NCI-H1092 treated with DMSO at 0.1 percent for 48 hours (cell line): ENCODE results near the gene CERS3.
"Not testable (repeated sequence)": the region's sequence is repeated elsewhere in the genome, so short reads cannot be mapped to it uniquely, and the experiment has no call there.

Experiments
- DNase-seq: peaks from one replicate; lab custom pipeline; 2025; lab: John Stamatoyannopoulos, UW

CERS3 gene

GRCh38 chr15:100464888-100465287 is 63.9 kb downstream of the CERS3 start:
- DNase-seq: no peak

DNA sequence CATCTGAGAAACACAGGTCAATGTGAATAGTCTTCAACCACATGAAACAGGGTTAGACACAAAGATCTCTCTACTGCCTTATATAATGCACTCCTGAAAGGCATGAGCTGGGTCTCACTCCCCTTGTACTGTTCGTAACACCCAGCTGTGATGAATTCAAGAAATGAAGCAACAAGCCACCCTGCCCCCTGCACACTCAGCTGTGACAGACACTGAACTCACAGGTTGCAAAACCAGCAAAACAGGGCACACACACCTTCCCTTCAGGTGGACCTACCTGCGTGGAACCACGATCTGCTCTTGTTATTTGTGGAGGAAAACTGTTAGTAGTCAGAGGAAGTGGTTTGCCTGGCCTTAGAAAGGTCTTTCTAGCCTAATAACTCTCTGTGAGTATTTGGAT is 64.5 kb downstream of the CERS3 start:
- DNase-seq: no peak

DNA sequence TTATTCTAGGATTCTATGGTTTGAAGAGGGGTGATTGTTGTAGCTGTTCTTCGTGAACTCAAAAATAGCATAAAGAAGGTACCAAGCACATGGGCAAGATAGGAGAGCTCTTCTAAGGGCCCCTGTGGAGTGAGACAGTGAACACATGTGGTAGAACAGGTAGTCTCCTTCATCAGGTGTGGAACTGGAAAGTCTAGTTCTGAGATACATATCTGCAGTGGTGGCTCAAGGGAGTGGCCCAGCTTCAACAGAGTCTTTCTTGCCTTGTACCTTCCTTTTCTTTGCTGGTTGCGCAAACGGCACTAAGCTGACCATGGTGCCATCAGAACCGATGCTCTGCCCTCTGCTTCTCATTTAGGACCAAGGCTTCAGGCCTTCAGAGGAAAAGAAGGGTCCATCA is 65.2 kb downstream of the CERS3 start:
- no peak for DNase-seq

GRCh38 chr15:100461049-100461448 is 67.7 kb downstream of the CERS3 start:
- DNase-seq: no peak

DNA sequence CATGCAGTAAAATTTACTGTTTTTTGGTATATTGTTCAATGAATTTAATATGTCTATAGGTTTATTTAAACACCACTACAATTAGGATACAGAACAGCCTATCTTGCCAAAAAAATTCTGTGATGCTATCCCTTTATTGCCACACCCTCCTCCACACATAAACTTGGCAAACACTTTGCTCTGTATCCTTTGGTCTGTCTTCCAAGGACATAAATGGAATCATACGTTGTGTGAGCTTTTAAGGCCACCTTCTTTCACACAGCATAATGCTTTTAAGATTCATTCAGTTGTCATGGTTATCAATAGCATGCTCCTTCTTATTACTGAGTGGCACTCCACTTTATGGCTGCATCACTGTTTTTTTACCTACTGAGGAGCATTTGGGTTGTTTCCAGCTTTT is 71.5 kb downstream of the CERS3 start:
- DNase-seq: no peak

DNA sequence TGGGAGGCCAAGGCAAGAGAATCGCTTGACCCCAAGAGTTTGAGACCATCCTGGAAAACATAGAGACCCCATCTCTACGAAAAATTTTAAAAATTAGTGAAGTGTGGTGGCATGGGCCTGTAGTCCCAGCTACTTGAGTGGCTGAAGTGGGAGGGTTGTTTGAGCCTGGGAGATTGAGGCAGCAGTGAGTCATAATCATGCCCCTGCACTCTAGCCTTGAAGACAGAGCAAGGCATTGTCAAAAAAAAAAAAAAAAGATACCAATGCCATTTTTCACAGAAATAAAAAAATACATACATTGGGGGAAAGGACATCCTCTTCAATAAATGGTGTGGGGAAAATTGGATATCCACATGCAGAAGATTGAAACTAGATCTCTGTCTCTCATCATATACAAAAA is 74.6 kb downstream of the CERS3 start:
- DNase-seq: no peak

DNA sequence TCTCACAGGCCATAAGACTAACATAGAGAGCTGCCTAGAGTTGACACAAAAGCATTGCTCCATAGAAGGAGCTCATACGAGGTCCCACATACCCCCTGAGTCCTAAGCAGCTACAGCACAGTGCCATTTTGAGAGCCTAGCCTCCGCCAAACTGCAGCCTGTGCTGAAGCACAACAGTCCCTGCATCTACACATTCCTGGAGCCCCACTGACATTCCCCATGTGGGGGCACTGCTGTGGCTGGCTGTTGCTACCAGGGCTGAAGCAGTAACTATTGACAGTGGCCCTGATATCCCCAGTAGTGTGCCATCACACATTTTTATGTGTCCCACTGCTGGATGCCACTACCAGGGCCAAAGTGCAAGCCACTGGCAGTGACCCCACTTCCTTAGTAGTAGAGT is 80.3 kb downstream of the CERS3 start:
- no peak for DNase-seq

GRCh38 chr15:100441063-100441462 is 87.7 kb downstream of the CERS3 start:
- DNase-seq: not testable (repeated sequence)

DNA sequence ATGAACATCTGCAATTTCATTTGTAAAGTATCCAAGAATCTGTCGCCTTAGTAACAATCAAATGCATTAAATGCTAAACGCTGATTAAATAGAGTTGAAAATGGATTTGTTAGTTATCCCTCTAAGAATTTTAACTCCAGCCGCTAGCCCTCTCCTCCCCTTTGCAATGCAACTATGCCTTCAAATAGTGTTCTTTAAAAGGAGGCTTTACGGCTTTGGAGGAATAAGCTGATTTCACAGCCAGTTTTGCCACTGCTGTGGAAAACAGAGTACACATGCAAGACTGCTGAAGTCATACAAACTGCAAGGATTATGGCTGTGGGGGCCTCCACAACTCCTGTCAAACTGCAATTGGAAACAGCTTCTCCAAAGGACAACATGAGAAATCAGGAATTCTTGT is 89.2 kb downstream of the CERS3 start:
- DNase-seq: no peak

DNA sequence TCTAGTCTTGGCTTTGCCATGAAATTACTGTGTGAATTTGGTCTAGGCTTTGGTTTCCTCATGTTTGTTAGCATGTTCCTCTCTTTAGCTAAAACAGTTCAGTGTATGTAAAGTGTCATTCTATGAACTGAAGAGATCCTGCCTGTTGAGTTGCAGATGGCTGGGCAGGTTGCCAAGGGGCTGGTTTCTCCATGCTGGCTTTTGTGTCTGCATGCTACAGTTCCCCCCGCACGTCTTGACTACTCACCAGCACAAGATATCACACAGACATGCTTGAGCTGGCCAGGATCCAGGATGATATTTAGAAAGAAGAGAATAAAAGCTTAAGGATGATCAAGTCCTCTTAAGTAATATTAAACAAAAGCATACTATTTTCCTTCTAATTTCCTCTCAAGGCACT is 90.2 kb downstream of the CERS3 start:
- DNase-seq: peak; percentile 84

DNA sequence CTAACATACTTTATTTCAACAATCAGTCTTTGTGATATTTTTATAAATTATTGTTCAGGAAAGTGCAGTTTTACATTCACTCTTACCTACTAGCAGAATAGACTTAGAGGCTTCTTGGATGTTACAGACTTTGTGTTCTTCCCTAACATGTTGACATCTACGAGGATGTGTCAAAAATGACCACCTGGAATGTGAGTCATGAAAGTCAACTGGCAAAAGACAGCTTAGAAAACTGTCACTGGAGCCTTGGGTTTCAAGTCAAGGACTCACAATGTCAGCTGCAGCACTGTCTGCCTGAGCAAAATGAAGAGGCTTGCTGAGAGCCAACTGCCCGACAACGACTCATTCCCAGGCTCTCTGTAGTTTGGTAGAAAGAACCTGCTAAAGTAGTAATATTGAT is 91.5 kb downstream of the CERS3 start:
- DNase-seq: no peak

DNA sequence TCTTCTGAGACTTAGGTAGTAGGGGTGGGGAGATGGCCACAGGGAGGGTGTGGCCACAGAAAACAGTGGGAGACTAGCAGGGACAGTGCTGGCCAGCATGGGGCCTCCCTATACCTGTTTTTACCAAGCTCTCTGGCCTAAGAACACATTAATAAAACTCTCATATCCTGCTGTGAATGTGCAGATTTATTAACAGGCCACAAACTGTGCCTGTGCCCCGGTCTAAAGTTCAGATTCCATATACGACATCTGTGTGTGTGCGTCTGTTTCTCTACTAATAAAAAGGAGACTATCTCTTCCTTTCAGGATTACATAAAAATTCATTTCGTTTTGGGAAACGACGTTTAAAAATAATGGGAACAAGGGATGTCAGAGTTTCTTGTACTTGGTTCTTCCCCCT is 94.2 kb downstream of the CERS3 start:
- DNase-seq: no peak

DNA sequence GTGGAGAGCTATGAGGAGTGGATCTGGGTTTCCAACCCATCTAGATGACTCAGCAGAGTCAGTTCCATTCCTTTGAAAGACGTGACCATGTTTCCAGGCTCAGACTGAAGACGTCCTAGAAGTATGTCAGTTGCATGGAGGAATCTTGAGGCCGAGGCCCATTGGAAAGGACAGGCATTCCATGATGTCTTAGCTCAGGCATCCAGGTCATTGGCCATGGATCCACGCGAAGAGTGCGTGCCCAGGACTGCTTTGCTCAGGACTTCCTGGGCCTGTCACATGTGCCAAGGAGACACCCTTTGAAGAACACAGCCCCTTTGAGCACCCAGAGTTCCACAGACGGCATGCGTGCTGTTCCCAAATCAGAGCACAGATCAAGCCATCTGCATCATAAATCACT is 94.7 kb downstream of the CERS3 start:
- DNase-seq: no peak

- no peak for DNase-seq
Measured at GRCh38 chr15:100433304-100433703, 95.4 kb downstream of the CERS3 start.

DNA sequence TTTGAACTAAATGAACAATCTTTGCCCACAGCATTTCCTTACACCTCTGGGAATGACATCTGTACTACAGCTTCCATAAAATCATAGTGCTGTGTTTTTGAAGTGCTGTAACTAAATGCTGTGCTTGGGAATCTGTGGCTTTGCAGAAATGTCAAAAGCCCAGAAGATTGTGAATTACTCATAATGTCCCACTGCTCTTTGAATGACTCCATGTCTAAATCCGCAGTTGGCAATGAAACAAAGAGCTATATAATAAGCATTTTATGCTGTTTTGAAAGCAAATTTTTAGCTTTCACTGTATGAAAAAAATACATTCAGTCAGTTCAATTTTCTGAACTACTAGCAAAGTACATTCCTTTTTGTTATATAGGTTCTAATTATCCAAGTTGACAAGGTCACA is 98.3 kb downstream of the CERS3 start:
- DNase-seq: no peak

GRCh38 chr15:100429116-100429728 is 99.5 kb downstream of the CERS3 start:
- DNase-seq: no peak

DNA sequence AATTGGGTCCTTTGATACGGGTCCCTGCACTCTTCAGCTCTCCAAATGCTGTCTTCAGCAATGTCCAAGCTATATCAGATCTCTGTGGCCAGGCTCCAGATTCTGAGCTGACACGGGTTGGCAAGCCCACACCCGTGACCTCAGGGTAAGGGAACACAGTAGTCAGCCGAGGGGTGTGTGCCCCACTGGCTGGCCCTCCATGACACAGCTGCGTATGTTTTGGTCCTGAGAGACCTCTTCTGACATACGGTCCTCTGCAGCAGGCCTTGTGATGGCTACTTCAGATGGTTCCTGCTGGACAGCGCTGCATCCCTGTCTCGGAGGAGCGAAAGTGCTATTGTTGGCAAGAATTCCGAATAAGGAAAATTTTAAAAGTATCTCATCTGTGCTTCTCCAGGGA is 101.8 kb downstream of the CERS3 start:
- no peak for DNase-seq

- no peak for DNase-seq
Measured at GRCh38 chr15:100405179-100405578, 123.6 kb downstream of the CERS3 start.

DNA sequence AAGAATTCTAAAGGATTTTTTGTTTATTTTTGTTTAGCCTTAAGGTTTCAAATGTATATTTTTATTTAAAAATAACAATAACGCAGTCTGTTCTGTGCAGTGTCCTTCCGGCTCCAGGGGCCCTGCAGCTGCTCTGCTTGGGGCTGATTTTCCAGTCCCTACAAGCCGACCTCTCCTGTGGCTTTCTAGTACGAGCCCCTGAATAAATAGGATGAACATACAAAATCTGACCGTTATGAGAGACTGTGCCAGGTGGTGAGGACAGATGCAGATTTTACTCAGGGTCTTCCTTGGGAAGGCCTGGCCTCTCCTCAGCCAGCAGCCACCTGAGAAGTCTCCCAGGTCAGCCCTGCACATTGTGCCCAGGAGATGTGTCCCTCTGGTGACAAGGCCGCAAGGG is 127.8 kb downstream of the CERS3 start:
- DNase-seq: peak; percentile 77

DNA sequence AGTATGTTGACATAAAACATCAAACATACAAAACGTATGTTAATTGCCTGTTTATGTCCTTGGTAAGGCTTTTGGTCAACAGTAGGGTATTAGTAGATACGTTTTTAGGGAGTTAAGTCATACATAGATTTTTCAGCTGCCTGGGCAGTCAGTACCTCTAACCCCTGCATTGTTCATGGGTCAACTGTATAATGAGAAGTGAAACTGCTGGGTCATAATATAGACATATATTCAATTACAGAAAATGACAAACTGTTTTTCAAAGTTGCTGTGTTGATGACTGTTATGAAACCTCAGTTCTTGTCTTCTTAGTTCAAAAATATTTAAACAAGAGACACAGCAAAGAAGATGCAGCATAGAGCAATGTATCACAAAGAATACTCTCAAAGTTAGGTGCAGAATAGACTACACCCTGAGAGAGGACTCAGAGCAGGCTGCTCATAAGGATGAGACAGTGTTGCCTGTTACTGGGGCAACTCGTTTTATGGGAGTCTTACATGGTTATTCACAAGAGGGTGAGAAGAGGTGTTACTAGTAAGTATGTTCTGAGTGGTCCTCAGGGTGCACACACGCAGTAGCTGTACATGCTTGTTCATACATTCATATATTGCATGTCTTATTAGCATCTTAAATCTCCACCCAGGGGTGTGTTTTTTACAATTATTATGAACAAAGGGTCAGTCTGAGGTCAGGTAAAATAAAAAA is 133.9 kb downstream of the CERS3 start:
- no peak for DNase-seq

- DNase-seq: no peak
Measured at GRCh38 chr15:100393008-100393407, 135.7 kb downstream of the CERS3 start.

GRCh38 chr15:100385300-100386050 is 143.3 kb downstream of the CERS3 start:
- no peak for DNase-seq

GRCh38 chr15:100384108-100384410 is 144.7 kb downstream of the CERS3 start:
- DNase-seq: no peak
